ES-I3 (cell line): ENCODE results near the gene PRRC2B.

Source experiments
- H3K36me3 ChIP-seq: 2 replicates; pipeline ENCODE4 v1.6.1; 2013; ENCODE audit warnings: mild to moderate bottlenecking, low read length, control low read depth, moderate library complexity; ENCODE audit not compliant: insufficient read depth
- H3K4me1 ChIP-seq: 2 replicates; pipeline ENCODE4 v1.6.1; 2013; ENCODE audit warnings: mild to moderate bottlenecking, control low read depth, low read length; ENCODE audit not compliant: insufficient read depth
- H3K9ac ChIP-seq: 2 replicates; pipeline ENCODE4 v1.6.1; 2013; ENCODE audit warnings: low read depth, mild to moderate bottlenecking, low read length, moderate library complexity
- H3K9me3 ChIP-seq: 2 replicates; pipeline ENCODE4 v1.6.1; 2013; ENCODE audit warnings: mild to moderate bottlenecking, low read length, moderate library complexity; ENCODE audit not compliant: control insufficient read depth, insufficient read depth

PRRC2B gene

DNA sequence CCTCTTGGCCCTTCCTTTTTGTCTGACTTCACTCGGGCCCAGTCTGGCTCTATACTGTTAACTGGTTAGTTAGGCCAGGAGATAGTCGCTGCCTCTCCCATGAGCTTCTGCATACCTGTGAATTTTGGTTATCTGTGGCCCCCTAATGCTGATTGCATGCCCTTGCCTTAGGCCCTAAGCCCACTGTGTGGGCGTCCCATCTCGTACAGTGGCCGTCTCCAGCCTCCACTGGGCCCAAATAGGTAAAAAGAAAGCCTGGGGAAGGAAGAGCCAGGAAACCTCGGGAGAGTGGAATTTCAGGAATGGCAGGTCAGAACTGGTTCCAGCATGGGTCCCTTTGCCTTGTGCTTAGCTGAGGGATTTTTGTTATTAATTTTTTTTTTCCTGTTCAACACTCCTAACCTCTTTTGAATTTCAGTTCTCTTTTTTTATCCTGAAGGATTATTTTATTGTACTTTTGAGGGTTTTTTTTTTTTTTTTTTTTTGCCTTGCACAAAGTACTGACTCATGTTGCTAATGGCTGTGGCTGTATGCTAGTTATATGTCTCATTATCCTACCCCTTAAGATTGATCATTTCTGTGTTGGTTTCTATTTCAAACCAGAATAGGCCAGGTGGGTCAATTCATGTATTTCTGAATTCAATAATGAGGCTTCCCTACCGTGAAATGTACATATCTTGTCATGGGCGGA, 3.4 kb downstream of the PRRC2B start:
- Histone ChIP-seq H3K4me1 (peaks cover 34% of the 10 kb centered on the region), H3K36me3 (0 out of 2 replicates have a peak, but pooled peaks cover 5% of the 10 kb centered on the region), H3K9me3 (no peaks in the 10 kb centered on the region), H3K9ac (peak overlapping the region; percentile 49)

DNA sequence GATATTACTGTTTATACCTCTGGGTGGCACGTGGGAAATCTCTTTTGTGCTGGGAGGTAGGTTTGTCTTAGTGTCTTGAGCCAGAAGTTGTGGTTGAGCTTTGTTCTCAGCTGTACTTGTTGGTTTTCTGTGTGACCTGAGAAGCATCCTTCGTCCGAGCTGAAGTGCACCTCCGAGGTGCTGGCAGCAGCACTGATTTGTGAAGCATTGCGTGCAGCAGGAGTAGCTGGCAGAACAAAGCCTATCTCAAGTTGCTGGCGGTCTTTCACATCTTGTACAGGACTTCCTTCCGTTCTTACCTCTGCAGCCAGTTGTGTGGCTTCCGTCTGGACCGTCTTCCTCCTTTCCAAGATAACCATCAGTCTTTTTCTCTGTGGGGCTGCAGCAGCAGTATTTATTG, 4.3 kb downstream of the PRRC2B start:
- 0 out of 2 replicates have a peak, but pooled peaks cover 5% of the 10 kb centered on the region for H3K36me3 ChIP-seq
- H3K9me3 ChIP-seq: no peaks in the 10 kb centered on the region
- H3K4me1 ChIP-seq: peaks cover 42% of the 10 kb centered on the region
- H3K9ac ChIP-seq: no peak overlapping the region

DNA sequence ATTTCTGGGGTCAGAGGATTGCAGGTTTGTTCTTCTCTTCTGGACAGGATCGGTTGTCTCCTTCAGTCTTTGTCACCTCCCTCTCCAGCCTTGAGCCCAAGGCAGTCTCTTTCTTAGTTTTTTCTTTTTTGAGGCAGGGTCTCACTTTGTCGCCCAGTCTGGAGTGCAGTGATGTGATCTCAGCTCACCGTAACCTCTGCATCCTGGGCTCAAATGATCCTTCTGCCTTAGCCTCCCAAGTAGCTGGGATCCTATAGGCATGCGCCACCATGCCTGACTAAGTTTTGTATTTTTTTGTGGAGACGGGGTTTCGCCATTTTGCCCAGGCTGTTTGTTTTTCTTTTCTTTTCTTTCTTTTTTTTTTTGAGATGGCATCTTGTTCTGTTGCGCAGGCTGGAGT, 6.1 kb downstream of the PRRC2B start:
- Histone ChIP-seq H3K36me3 (0 out of 2 replicates have a peak, but pooled peaks cover 5% of the 10 kb centered on the region), H3K9me3 (no peaks in the 10 kb centered on the region), H3K4me1 (peaks cover 55% of the 10 kb centered on the region), H3K9ac (no peak overlapping the region)

- no peaks in the 10 kb centered on the region for H3K9me3 ChIP-seq
- peaks cover 61% of the 10 kb centered on the region for H3K4me1 ChIP-seq
- no peak overlapping the region for H3K9ac ChIP-seq
- H3K36me3 ChIP-seq: 0 out of 2 replicates have a peak, but pooled peaks cover 5% of the 10 kb centered on the region
These were observed 6.7 kb downstream of the PRRC2B start for GRCh38 chr9:131400627-131401026.

DNA sequence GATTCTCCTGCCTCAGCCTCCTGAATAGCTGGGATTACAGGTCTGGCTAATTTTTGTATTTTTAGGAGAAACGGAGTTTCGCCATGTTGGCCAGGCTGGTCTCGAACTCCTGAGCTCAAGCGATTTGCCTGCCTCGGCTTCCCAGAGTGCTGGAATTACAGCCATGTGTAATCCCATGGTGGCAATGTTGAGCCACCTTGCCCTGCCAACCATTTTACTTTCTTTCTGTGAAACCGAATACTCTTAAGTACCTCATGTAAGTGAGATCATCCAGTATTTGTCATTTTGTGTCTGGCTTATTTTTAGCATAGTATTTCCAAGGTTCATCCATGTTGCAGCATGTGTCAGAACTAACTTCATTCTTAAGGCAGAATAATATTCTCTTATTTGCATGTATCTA, 8.2 kb downstream of the PRRC2B start:
- Histone ChIP-seq H3K9me3 (no peaks in the 10 kb centered on the region), H3K9ac (no peak overlapping the region), H3K36me3 (0 out of 2 replicates have a peak, but pooled peaks cover 5% of the 10 kb centered on the region), H3K4me1 (peaks cover 70% of the 10 kb centered on the region)

DNA sequence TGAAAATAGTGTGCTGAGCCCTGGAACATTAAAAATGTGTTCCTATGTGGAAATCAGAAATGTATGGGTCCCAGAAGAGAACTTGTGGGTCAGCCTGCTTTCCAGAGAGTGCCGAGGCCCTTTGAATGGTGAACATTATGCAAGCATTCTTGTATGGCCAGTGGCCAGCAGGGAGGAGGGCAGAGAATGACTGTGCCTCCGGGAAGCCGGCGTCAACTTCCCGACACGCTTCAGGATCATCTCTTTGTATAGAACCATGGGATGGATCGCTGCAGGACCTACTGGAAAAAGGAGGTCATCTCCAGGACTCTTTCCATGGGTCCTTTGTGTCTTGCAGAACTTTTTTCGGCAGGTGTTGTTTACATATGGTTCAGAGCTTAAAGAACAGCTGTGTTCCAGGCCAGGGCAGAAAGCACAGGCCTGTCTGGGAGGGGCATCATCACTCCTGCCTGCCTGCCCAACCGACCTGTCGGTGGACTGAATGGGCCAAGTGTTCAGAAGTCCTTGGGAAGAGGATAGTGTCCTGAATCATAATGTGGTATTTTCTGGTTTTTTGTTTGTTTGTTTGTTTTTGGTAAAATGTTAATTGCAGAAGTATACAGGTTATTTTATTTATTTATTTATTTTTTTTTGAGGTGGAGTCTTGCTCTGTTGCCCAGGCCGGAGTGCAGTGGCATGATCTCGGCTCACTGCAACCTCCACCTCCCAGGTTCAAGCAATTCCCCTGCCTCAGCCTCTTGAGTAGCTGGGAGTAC, 9.0 kb downstream of the PRRC2B start:
- Histone ChIP-seq H3K4me1 (peaks cover 71% of the 10 kb centered on the region), H3K9me3 (no peaks in the 10 kb centered on the region), H3K36me3 (0 out of 2 replicates have a peak, but pooled peaks cover 5% of the 10 kb centered on the region), H3K9ac (no peak overlapping the region)

DNA sequence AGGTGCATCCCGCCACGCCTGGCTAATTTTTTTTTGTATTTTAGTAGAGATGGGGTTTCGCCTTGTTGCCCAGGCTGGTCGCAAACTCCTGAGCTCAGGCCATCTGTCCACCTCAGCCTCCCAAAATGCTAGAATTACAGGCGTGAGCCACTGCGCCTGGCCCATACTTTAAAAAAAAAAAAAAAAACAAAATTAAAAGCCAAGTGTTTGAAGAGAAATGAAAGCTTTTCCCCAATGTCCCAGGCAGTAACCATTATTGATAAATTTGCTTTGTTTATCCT, 9.5 kb downstream of the PRRC2B start:
- Histone ChIP-seq H3K9me3 (no peaks in the 10 kb centered on the region), H3K4me1 (peaks cover 71% of the 10 kb centered on the region), H3K36me3 (0 out of 2 replicates have a peak, but pooled peaks cover 2% of the 10 kb centered on the region), H3K9ac (no peak overlapping the region)

DNA sequence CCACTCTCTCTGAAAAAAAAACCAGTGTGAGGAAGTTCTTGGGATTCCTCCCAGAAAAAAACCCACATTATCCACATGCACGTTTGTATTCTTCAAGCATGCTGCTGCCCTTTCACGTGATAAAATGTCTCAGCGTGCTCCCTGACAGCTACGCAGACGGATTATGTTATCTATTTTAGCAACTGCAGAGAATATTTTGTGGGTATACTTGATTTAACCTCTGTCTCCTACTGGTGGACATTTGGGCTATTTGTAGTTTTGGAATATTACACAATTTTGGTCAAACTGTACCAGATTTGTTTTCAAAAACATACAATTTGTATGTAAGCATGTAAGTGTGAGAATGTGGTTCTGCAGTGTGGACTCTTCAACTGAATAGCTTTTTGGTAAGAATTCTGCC, 10.7 kb downstream of the PRRC2B start:
- H3K4me1 ChIP-seq: peaks cover 74% of the 10 kb centered on the region
- no peaks in the 10 kb centered on the region for H3K9me3 ChIP-seq
- H3K9ac ChIP-seq: no peak overlapping the region; the same call in 1 of the 2 replicates
- H3K36me3 ChIP-seq: no peaks in the 10 kb centered on the region

- H3K9ac ChIP-seq: no peak overlapping the region; the same call in 1 of the 2 replicates
- no peaks in the 10 kb centered on the region for H3K9me3 ChIP-seq
- peaks cover 78% of the 10 kb centered on the region for H3K4me1 ChIP-seq
- no peaks in the 10 kb centered on the region for H3K36me3 ChIP-seq
These were observed 11.1 kb downstream of the PRRC2B start for GRCh38 chr9:131404987-131405386.

DNA sequence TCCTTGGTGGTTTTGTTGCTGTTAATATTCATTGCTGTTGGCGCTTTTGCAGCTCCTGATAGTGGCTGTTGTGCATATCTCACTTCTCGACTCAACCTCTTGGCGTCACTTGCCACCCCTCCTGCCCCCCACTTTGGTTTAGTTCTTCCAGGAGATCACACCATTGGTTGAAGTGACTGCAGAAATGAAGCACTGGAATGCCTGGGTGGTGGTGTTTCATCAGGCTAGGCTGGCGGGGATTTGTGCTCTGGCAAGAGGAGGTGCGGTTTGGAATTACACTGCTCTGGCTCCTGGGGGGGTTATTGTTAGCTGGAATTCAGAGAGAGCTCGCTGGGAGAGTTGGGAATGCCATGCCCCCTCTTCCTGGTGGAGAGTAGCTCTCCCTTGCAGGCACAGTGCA, 11.5 kb downstream of the PRRC2B start:
- Histone ChIP-seq H3K9me3 (no peaks in the 10 kb centered on the region), H3K36me3 (no peaks in the 10 kb centered on the region), H3K9ac (no peak overlapping the region), H3K4me1 (peaks cover 79% of the 10 kb centered on the region)

- no peak overlapping the region; the same call in 1 of the 2 replicates for H3K9ac ChIP-seq
- H3K4me1 ChIP-seq: peaks cover 74% of the 10 kb centered on the region
- no peaks in the 10 kb centered on the region for H3K36me3 ChIP-seq
- H3K9me3 ChIP-seq: no peaks in the 10 kb centered on the region
These were observed 12.1 kb downstream of the PRRC2B start for GRCh38 chr9:131405858-131406537.

- H3K9ac ChIP-seq: no peak overlapping the region; the same call in 1 of the 2 replicates
- no peaks in the 10 kb centered on the region for H3K9me3 ChIP-seq
- H3K36me3 ChIP-seq: no peaks in the 10 kb centered on the region
- H3K4me1 ChIP-seq: peaks cover 71% of the 10 kb centered on the region
These were observed 12.9 kb downstream of the PRRC2B start for GRCh38 chr9:131406563-131407436.

DNA sequence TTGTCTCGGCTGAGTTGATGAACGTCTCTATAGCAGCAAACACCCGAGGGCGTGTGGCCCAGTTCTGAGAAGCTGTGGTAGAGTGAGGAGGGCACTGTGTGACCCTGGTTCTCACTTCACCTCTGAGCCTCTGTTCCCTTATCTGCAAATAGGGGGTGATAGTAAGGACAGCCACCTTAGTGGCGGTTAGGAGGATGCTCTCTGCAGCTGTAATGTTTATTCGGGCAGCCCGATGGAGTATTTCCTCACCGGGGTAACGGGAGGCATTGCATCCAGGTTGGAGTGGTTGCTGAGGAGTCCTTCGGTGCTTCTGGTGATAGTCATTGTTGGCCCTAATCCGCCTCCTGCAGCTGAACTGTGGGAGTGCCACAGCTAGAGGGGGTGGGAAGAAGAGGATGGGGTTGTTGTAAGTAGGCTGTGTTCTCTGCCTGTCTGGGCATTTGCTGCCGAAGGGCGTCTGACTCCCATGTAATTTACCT, 13.9 kb downstream of the PRRC2B start:
- Histone ChIP-seq H3K9ac (no peak overlapping the region), H3K4me1 (peaks cover 61% of the 10 kb centered on the region), H3K36me3 (no peaks in the 10 kb centered on the region), H3K9me3 (no peaks in the 10 kb centered on the region; the same call in 1 of the 2 replicates)
